Mucosa of gallbladder (tissue), 1 donor: ENCODE data around the gene DLG2. TPM values are rescaled to one million over a fixed set of nuclear protein-coding genes. Genes with fewer than 3 reads are reported as not detected.
"Not testable (repeated sequence)": the region's sequence is repeated elsewhere in the genome, so short reads cannot be mapped to it uniquely, and the experiment has no call there.

Source experiments
- DNase-seq: peaks from one replicate; pipeline ENCODE4 v3.0.0-alpha.2; 2020; ENCODE audit warnings: low spot score
- total RNA-seq: library from RNA; stranded (reverse); gene quantifications from one replicate; pipeline ENCODE4 v1.2.1, GENCODE V29; 2021
- donor health status: DM: no; HTN: no; CAD: no.

The DLG2 gene
- total RNA-seq, 1 donor from 2014 or later: 4.4 TPM

DNA sequence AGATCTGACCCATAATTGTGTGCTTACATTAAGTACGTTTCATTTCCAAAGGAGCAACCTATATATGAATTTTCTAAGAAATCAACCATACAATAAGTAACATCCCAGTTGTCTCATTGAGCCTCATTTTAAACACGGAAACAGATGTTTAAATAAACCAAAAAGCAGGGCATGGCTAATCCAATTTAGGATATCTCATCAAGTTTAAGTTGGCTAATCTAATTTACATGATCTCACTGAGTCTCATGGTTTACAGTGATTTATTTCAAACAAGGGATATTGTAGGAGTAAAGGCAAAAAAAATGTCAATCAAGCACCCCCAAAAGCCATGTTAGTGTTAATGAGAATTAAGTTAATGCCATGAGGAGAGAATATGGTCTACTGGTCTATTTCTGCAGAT, 1841.2 kb downstream of the DLG2 start:
- DNase-seq: no peak

DNA sequence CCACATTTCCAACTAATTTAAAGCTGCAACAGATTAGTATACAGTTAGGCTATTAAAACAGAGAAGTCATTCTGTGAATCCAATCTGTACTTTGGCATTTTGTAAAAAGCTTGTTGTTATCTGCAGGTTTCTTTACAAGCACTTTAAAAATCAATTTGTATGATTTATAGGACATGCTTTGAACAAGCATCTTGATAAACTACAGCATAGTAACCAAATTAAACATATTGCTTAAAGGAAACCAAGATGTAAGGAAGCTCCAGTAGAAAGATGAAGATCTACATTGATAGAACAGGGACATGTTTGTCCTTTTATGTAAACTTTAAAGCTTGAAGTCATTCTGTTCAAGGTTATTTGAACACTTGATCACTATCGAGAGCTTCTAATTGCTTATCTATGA, 1842.7 kb downstream of the DLG2 start:
- DNase-seq: no peak

DNA sequence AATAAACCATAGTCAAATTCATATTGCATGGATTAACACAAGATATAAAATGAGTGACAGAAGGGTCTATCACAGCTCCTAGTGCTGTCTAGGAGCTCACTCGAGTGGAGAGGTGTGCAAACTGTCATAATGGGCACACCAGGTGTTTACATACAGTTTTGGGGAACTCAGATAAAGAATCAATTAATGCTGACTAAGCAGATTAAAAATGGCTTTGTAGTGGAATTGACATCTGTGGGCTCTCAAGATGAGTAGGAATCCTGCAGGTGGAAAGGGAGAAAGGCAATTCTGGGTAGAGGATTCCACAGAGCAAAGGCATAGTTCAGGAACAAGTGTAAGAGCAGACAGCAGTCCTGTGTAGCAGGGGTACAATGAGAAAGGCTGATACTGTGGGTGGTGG, 1844.8 kb downstream of the DLG2 start:
- DNase-seq: no peak

DNA sequence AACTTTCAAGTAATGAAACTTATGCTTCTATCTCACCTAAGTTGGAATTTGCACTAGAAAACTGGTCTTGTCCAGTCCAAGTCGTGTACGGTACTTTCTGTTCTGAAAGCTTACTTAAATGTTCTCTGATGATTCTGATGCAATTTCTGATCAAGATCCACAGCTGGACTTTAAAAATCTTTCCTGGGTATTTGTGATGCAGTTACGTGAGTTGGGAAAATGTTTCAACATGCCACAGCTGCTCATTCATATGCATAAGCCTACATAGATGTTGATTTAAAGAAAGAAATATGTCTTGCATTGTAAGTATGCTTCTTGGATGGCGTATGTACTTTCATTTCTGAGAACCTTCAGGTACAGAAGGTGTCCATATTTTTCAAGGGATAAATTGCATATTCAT, 1847.3 kb downstream of the DLG2 start:
- DNase-seq: no peak

DNA sequence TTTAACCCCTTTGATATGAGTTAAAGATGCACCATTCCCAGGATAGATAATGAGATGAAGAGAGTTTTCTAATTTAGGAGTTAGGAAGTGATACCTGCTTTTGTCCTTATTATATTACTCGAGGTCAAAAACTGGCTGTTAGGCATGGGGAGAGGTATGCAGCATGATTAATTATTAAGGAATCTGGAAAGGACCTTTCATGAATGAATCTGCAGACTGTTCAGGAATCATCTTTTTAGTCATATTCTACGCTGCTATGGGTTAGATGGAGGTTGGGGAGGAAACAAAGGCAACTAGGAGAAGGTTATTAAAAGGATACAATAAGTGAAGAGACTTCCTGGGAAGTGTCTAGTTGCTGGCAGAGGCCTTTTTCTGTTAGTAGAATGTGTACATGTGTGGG, 1848.5 kb downstream of the DLG2 start:
- no peak for DNase-seq

DNA sequence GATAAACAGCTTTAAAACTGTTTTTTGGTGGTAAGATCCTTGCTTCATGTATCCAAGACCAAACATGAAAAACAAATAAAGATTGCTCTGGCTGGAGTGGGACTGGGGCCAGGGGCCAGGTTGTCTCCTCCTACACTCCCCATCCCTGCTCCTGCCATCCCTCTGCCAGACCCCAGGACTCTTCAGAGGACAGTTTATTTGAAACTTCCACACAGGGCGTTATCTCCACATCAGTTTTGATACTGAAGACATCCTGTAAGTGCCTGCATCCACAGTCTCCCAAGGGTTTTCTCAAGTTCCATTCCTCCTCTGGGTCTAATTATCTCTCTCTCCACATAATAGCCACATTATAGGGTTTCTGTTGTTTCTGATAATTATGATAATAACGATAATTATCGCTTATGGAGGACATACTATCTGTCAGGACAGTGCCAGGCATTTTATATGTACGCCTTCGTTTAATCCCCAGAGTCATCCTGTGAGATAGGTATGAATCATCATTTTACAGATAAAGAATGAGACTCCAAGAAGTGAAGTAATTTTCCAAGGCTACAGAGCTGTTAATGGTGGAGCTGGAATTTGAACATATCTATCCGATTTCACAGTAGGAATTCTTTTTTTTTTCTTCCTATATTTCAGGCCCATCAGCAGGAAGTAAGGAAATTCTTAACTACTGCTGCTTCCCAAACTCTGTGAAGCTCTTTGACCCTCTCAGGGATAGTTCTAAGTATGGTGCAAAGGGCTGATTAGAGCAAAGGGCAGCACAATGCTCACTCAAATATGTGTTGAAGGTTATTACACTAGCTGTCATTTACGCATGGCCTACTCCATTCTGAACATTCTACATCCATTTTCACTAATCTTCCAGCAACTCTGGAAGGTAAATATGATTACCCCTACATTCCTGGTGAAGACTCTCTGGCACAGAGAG, 1852.9 kb downstream of the DLG2 start:
- DNase-seq: no peak

DNA sequence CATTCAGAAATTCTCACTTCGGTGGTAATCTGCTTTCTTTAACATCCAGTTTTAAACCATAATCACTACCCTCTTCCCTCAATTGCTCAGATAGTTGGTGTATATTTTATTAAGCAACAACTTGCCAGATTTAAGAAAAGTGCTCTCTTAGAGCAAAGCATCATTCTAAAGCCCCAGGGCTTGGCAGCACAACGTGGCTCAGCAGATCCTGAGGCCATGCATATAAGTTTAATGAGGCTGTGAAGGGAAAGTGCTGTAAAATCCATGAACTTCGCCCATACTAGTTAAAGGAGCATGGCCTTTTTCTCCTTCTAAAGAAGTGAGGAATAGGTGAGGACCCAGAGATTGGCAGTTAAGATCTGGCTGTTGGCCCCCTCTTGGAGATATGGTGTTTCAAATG, 1858.7 kb downstream of the DLG2 start:
- no peak for DNase-seq

DNA sequence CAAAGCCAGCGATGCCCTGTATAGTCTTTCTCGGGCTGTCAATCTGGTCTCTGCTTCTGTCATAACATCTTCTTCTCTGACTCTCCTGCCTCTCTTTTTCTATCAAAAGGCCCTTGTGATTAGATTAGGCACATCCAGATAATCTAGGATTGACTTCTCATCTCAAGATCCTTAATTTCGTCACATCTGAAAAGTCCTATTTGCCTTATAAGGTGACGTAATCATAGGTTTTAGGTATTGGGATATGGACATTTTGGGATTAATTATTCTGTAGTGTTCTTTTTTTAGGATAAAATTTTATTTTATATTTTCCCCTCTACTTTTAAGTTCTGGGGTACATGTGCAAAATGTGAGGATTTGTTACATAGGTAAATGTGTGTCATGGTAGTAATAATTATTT, 1860.2 kb downstream of the DLG2 start:
- DNase-seq: no peak

DNA sequence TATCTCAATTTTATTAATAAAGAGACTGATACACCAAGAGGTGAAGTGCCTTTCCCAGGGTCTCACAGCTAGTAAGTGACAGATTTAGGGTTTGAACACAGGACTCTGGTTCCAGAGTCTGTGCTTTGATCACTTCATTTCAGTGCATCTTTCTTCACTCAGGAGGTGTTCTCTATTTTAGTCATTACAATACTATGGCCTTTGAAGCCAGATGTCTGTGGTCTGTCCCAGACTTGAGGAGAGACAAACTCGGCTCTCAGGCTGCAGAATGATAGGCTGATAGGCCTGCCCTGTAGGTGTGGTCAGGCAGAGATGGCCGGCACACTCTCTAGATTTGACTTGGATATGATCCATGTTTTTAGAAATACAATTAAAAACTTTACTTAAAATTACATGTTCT, 1862.5 kb downstream of the DLG2 start:
- DNase-seq: no peak

DNA sequence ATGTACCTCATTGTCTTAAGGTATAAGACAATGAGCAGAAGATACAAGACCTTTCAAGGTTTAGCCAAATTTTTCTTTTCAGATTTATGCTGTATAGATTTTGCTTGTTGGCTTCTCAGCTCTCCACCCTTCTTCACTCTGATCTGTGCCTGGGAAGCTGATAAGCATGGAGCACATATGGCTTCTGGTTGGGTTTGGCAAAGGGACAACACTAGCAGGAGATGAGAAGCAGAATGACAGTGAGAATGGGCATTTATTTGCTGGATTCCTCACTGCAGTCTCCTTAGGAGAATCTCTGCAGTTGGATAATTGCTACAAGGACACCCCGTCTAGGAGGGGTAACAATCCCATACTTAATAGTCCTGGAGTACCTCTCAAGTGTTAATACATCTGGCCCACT, 1866.2 kb downstream of the DLG2 start:
- DNase-seq: no peak

DNA sequence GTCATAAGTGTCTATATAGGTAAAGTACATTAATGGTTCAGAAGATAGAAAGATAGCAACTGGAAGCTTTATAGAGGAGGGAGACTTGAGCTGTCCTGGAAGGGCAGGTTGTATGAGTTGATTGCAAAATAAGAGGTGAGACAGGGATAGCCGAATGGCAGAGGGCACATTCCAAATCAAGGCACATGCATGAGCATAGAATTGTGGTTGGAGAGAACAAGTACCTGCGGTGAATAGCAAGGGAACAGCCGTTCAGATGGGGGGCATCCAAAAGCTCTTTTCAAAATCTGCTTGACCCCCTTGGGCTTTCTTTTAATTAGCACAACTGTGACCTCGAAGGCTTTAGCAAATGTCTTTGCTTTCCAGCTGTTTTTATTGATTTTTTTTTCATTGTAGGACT, 1868.0 kb downstream of the DLG2 start:
- DNase-seq: no peak

DNA sequence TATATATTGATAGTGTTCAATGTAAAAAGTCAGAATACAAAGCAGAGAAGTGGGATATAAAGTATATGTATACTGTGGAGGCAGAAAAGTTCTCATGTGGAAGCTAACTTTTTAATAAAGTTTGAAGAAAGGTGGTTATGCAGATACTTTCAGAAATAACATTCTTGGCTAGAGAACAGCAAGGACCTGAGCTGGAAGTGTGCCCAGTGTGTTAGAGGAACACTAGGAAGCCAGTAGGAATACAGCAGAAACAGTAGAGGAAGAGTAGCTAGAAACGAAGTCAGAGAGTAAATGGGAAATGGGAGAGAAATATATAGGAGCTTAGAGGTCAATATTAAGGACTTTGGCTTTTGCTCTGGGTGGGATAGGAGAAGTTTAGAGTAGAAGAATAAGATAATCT, 1876.1 kb downstream of the DLG2 start:
- DNase-seq: no peak

DNA sequence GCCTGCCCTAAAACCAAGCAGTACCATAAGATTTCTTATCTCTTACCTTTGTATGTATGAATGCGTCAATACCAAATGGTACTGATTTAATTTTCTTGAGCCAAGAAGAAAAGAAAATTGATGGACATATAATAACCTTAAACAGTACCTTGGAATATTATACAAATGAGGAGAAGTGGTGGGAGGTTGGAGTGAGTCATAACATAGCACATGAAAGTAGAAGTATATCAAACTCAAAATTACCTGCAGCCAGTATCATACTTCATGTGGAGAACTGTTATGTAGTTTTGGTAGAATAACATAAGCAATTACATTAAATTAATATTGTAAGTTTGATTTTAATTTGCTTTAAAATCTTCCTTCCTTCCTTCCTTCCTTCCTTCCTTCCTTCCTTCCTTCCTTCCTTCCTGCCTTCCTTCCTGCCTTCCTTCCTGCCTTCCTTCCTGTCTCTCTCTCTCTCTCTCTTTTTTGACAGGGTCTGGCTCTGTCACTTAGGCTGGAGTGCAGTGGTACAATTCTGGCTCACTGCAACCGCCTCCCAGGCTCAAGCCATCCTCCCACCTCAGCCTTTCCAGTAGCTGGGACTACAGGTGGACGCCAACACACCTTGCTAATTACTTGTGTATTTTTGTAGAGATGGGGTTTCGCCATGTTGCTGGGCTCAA, 1880.1 kb downstream of the DLG2 start:
- no peak for DNase-seq

DNA sequence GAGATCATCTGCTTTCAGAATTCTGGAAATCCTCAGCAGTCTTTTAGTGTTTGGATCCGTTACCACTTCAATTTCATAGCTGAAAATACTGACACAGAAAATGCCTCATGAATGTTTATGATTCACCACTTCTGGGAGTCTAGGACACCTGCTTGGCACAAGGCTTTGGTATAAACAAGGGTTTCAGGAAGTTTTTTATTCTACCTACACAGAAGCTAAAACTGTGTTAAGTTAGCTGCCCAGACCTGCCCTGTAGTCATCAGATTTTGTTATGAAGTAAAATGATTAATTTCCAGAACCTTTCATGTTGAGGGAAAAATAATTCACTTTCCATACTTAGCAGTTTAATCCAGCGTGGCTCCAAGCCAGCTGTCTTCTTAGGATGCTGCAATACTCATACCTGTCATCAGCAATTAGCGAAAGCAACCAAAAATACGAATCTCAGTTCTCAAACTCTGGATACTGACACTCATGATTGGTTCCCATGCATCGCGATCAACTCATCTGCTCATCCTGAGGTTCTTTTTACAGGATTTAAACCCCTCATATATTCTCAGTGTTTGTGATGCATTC, 1882.4 kb downstream of the DLG2 start:
- no peak for DNase-seq

DNA sequence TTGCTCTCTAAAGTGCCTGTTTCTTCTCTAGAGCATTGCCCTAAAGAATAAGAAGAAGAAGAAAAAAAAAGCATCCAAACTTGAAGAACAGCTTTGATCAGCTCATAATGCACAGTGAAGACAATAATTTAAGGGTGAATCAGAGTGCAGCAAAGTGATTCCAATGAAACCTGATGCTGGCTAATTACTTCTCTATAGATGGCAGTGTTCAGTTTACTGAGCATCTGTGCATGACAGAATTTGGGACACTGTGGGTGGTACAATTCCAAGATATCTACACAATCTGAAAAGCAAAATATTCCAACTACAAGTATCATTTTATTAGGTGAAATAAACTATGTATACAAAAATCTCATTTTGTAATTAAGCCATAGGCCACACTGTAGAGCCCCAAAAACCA, 1890.5 kb downstream of the DLG2 start:
- no peak for DNase-seq

DNA sequence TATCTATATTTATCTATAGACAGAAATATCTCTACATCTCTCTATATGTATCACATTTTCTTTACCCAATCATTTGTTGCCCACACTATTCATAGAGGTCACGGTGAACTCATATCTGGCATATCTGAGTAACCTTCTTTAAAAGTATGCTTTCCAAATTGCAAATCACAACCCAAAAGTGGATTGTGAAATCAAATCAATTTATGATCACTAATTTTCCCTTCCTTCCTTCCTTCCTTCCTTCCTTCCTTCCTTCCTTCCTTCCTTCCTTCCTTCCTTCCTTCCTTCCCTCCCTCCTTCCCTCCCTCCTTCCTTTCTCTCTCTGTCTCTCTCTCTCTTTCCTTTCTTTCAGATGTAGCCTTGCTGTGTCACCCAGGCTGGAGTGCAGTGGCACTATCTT, 1893.0 kb downstream of the DLG2 start:
- no peak for DNase-seq

DNA sequence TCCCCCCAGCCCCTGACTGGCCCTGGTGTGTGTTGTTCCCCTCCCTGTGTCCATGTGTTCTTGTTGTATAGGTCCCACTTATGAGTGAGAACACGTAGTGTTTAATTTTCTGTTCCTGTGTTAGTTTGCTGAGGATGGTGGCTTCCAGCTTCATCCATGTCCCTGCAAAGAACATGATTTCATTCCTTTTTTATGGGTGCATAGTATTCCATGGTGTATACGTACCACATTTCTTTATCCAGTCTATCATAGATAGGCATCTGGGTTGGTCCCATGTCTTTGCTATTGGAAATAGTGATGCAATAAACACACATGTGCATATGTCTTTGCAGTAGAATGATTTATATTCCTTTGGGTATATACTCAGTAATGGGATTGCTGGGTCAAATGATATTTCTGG, 1895.9 kb downstream of the DLG2 start:
- not testable (repeated sequence) for DNase-seq

DNA sequence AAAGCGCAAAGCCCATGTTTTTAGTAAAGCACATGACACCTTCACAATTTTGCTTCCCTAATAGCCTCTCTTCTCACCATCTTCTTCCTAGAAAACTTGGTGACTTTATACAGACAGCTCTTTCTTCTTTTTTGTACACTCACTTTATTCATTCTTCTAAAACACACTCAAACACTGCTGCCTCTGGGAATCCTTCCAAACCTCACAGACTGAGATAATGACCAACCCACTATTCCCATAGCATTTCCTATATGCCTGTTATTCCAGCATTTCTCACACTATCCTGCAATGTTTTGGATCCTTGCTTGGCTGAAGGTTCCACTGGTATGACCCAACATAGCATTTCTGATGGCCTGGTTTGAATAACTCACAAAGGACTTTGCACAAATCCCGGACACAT, 1898.9 kb downstream of the DLG2 start:
- no peak for DNase-seq

DNA sequence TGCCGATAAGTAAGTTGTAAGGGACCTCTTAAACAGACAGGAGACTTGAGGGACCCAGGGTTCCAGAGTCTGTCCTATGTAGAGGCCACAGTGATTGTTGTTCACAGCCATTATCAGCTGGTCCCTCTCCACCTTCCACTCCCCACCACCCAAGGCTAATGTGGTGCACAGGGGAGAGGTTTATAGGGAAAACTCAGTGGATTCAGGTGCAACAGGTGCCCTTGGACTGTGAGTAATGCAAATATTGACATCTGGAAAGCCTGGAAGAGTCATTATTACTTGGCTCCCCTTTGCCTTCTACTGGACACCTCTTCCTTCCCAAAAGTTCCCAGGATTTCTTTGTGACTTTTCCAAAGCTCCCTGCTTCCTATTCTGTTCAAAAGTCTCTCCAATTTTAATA, 1899.9 kb downstream of the DLG2 start:
- DNase-seq: no peak

DNA sequence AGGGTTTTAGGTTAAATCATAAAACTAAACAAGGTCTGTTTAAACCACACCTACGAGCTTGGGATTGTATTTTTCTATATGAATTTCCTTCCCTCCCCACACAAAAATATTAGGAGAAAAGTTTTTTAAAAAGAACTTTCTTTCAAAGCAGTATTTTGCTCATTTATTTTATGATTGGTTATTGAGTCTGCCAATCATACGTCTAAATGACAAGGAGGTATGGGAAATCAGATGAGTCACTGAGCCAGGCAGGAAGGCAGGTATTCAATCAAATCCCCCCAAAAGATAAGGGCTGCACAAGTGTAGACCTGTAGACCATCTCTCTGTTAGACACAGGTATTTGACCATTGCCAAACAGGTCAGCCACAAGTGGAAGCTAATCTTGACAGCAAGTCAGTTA, 1900.8 kb downstream of the DLG2 start:
- DNase-seq: no peak

DNA sequence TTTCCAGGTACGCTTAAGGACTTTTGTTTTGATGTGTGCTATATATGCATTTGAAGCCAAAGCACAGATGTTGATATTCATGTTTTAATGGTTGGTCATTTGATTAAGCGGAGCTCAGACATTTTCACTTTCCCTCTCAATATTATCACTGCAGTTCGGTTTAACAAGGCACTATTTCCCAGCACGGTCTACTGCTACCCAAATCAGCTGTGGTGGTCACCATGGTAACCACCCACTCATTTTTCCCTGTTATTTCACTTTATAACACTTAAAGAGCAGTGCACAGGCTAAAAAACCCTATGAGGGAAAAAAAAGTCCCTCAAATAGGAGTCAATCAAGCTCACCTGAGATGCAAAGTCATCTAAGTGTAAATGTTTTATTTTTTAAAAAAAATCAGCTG, 1901.4 kb downstream of the DLG2 start:
- DNase-seq: no peak

DNA sequence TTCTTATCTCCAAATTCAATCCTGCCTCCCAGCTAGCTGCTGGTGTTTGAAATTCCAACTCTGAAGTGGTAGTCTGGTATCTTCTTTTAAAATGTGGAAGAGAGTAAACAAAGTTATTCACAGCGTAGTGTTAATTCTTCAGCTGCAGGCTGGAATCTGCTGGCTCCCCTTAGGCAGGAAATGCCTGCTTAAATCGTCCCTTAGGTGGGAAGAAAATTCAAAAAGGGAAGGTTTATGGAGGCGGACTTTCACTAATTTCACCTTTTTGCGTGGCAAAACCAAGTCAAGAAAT, 1901.9 kb downstream of the DLG2 start:
- no peak for DNase-seq

DNA sequence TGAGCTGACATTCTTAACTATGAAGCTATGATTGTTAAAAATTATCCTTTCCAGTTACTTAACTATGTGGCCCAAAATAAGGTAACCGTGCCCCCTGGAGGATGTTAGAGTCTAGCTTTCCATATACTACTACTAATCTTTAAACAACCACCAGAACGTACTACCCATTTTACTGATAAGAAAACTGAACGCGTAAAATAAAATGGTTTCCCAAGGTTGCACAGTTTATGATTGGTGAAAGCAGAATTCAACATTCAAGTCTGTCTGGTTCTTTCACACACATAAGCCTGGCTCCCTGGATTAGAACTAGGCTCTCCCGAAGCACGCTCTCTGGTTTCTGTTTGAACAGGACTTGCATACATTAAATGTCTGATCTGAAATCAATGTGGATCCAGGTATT, 1903.1 kb downstream of the DLG2 start:
- peak; percentile 37 for DNase-seq
